HepG2 (cell line): ENCODE results near the gene MTHFSD. TPM values are rescaled to one million over a fixed set of nuclear protein-coding genes. Genes with fewer than 3 reads are reported as not detected.

Experiments used
- ATAC-seq: fragments of 200-7000 bp; cut with Tn5 transposase; 3 replicates; pipeline ENCODE4 v1.9.1; 2020; ENCODE audit warnings: mild to moderate bottlenecking, moderate library complexity
- BruUV-seq: library from RNA; stranded (reverse); fragments of 400-500 nt; replicated peaks from 2 replicates; lab custom pipeline; 2021; lab: Mats Ljungman, UMichigan
- CTCF ChIA-PET: fragments of 300-600 bp; formaldehyde crosslinking; extraction: SDS; loops from one replicate; lab custom pipeline; 2021; ENCODE audit warnings: low total read pairs, inconsistent platforms, low intra/inter-chr PET ratio; lab: Yijun Ruan, JAX
- POLR2A ChIA-PET: fragments of 350-600 bp; sonication (Branson Sonifier 250); formaldehyde crosslinking; loops from one replicate; lab custom pipeline; 2020; ENCODE audit warnings: antibody characterized with exemption, inconsistent platforms; lab: Yijun Ruan, JAX
- DNase-seq: peaks from one replicate; pipeline ENCODE4 v3.0.0-alpha.2; 2015; ENCODE audit warnings: low spot score
- FAIRE-seq: peaks from 3 replicates; lab custom pipeline; 2011; peaks lifted over from hg19 to GRCh38; lab: Jason Lieb, UNC
- H2AFZ ChIP-seq: one replicate; pipeline ENCODE4 v1.6.1; 2011; ENCODE audit warnings: low read length, inconsistent platforms
- H3K27ac ChIP-seq: fragments of 300-600 bp; 3 replicates; pipeline ENCODE4 v1.8.0; 2011; ENCODE audit warnings: mixed run types, mild to moderate bottlenecking, mixed read lengths, low read length, inconsistent platforms; ENCODE audit not compliant: insufficient read depth; ENCODE audit errors: extremely low read length
- H3K27me3 ChIP-seq, 2 experiments: fragments of 200-600 bp in 1 of 2; 2 replicates in 1 of 2; 3 replicates in 1 of 2; pipeline versions ENCODE4 v1.6.0 to v1.8.0; 2011; ENCODE audit warnings: low read length in 2 of 2, mild to moderate bottlenecking in 2 of 2, moderate library complexity in 2 of 2, inconsistent platforms in 1 of 2; ENCODE audit not compliant: insufficient read depth in 2 of 2, control insufficient read depth in 1 of 2
- H3K36me3 ChIP-seq, 2 experiments: fragments of 200-600 bp in 1 of 2; replicated peaks in 1 of 2; 2 replicates in 1 of 2; 3 replicates in 1 of 2; pipeline versions ENCODE4 v1.5.1 to v1.8.0; 2011; ENCODE audit warnings: low read length in 2 of 2, inconsistent platforms in 1 of 2; ENCODE audit not compliant: insufficient read depth in 2 of 2, control insufficient read depth in 1 of 2
- H3K4me1 ChIP-seq: 2 replicates; pipeline ENCODE4 v1.5.1; 2012; ENCODE audit warnings: low read length, inconsistent platforms; ENCODE audit not compliant: insufficient read depth
- H3K4me2 ChIP-seq: 2 replicates; pipeline ENCODE4 v1.6.0; 2011; ENCODE audit warnings: low read depth, low read length, inconsistent platforms
- H3K4me3 ChIP-seq, 3 experiments: fragments of 200-600 bp in 1 of 3; sonication (generic), shearing (Covaris generic) in 1 of 3; replicated peaks in 1 of 3; 2 replicates each; pipeline ENCODE4 v1.5.1; 2011 to 2016; ENCODE audit warnings: low read length in 3 of 3, inconsistent platforms in 2 of 3, low read depth in 2 of 3, mild to moderate bottlenecking in 2 of 3, control low read depth in 1 of 3, mixed read lengths in 1 of 3; ENCODE audit not compliant: insufficient read depth in 1 of 3
- H3K79me2 ChIP-seq: one replicate; pipeline ENCODE4 v1.6.1; 2011; ENCODE audit warnings: low read length, inconsistent platforms; ENCODE audit not compliant: insufficient read depth
- H3K9ac ChIP-seq: 2 replicates; pipeline ENCODE4 v1.6.0; 2011; ENCODE audit warnings: mild to moderate bottlenecking, low read depth, low read length, inconsistent platforms; ENCODE audit not compliant: insufficient read depth
- H3K9me3 ChIP-seq: 2 replicates; pipeline ENCODE4 v1.5.1; 2012; ENCODE audit warnings: mild to moderate bottlenecking, low read length
- H4K20me1 ChIP-seq: 2 replicates; pipeline ENCODE4 v1.6.0; 2011; ENCODE audit warnings: inconsistent platforms, mild to moderate bottlenecking, low read length, moderate library complexity; ENCODE audit not compliant: insufficient read depth
- CBX2 ChIP-seq, 2 experiments: fragments of 200-600 bp in 1 of 2; sonication (generic); formaldehyde crosslinking in 1 of 2; IDR thresholded peaks; 2 replicates each; pipeline versions ENCODE4 v1.7.0 to v1.8.1; 2018 to 2022; ENCODE audit warnings: low read depth in 2 of 2, low read length in 1 of 2, mild to moderate bottlenecking in 1 of 2, missing genetic modification reagents in 1 of 2
- GFI1 ChIP-seq: sonication (generic); formaldehyde crosslinking; IDR thresholded peaks from 2 replicates; pipeline ENCODE4 v1.5.0; 2020; ENCODE audit warnings: missing genetic modification reagents, mild to moderate bottlenecking, borderline replicate concordance
- KDM5B ChIP-seq: sonication (generic); formaldehyde crosslinking; IDR thresholded peaks from 2 replicates; pipeline ENCODE4 v1.4.0; 2020; ENCODE audit warnings: missing genetic modification reagents, mild to moderate bottlenecking, borderline replicate concordance
- MATR3 ChIP-seq: sonication (generic); formaldehyde crosslinking; IDR thresholded peaks from 2 replicates; pipeline ENCODE4 v1.4.0; 2020; ENCODE audit warnings: missing genetic modification reagents
- NRL ChIP-seq: sonication (generic); formaldehyde crosslinking; IDR thresholded peaks from 2 replicates; pipeline ENCODE4 v1.5.0; 2020; ENCODE audit warnings: missing genetic modification reagents, mild to moderate bottlenecking, moderate library complexity, borderline replicate concordance
- RFXAP ChIP-seq: sonication (generic); formaldehyde crosslinking; IDR thresholded peaks from 2 replicates; pipeline ENCODE4 v1.4.0; 2020; ENCODE audit warnings: missing genetic modification reagents, borderline replicate concordance
- ZNF230 ChIP-seq: sonication (generic); formaldehyde crosslinking; IDR thresholded peaks from 2 replicates; pipeline ENCODE4 v1.4.0; 2020; ENCODE audit warnings: mild to moderate bottlenecking, missing genetic modification reagents
- ZNF333 ChIP-seq: sonication (generic); formaldehyde crosslinking; IDR thresholded peaks from 2 replicates; pipeline ENCODE4 v1.4.0; 2020; ENCODE audit warnings: mild to moderate bottlenecking, missing genetic modification reagents, borderline replicate concordance
- ZNF441 ChIP-seq: sonication (generic); formaldehyde crosslinking; IDR thresholded peaks from 2 replicates; pipeline ENCODE4 v1.7.0; 2021; ENCODE audit warnings: missing genetic modification reagents, borderline replicate concordance
- ZNF512B ChIP-seq: sonication (generic); formaldehyde crosslinking; IDR thresholded peaks from 2 replicates; pipeline ENCODE4 v1.5.1; 2020; ENCODE audit warnings: missing genetic modification reagents, mild to moderate bottlenecking, borderline replicate concordance
- ZNF597 ChIP-seq: sonication (generic); formaldehyde crosslinking; IDR thresholded peaks from 2 replicates; pipeline ENCODE4 v1.5.0; 2020; ENCODE audit warnings: missing genetic modification reagents
- ZNF605 ChIP-seq: sonication (generic); formaldehyde crosslinking; IDR thresholded peaks from 2 replicates; pipeline ENCODE4 v1.8.0; 2022; ENCODE audit warnings: mild to moderate bottlenecking, missing genetic modification reagents
- WGBS: methylation state at CpG from one replicate; pipeline ENCODE4 v1.1.6; 2017; ENCODE audit warnings: low lambda C conversion rate; 5-methylcytosine and 5-hydroxymethylcytosine counted together
- in situ Hi-C: cut with HindIII; loops from 2 replicates; pipeline ENCODE4 v1.10.0; 2017; ENCODE audit warnings: low pct_unique_long_range_greater_than_20kb; ENCODE audit not compliant: extremely low pct_ligation_motif_present
- intact Hi-C: fragments of 100-400 bp; cut with micrococcal nuclease; formaldehyde crosslinking; loops from one replicate; pipeline ENCODE4 v1.10.0; 2022; ENCODE audit not compliant: unreplicated experiment
- polyA plus RNA-seq, 8 experiments: library from polyadenylated mRNA; depleted of rRNA in 3 of 8; stranded (reverse) in 7 of 8; unstranded in 1 of 8; fragments of >200 nt; fragmentation: Illumina TruSeq in 4 of 8; extraction: Trizol in 4 of 8; gene quantifications; 2 replicates each; pipeline versions ENCODE4 v1.2.1 to v1.2.3, GENCODE V29; 2011 to 2016; ENCODE audit warnings: low read depth in 4 of 8, missing spikeins in 1 of 8, mixed read lengths in 1 of 8; ENCODE audit not compliant: insufficient read depth in 1 of 8
- total RNA-seq, 5 experiments: library from RNA; depleted of rRNA; stranded (reverse); fragments of >200 nt; fragmentation: Illumina TruSeq; extraction: Trizol; gene quantifications; 2 replicates each; pipeline ENCODE4 v1.2.3, GENCODE V29; 2016; ENCODE audit warnings: low read depth in 1 of 5
- TF ChIP-seq, protein P1 (sequence below): sonication (generic); formaldehyde crosslinking; IDR thresholded peaks from 2 replicates; pipeline ENCODE4 v1.9.0; 2022; ENCODE audit warnings: missing genetic modification reagents, mild to moderate bottlenecking, borderline replicate concordance

The MTHFSD gene
- total and polyA plus RNA-seq, 2 of the 13 experiments (the other 11 are each of a cell fraction or from before 2014, with no cell fraction given) = 14.2 to 16.3 TPM

GRCh38 chr16:86520317-86521210, 34.5 kb downstream of the MTHFSD start (continued):
- TF ChIP-seq KDM5B (CRISPR knock-in tag) (0 out of 2 replicates have a peak, but pooled peaks have one; percentile 11), ZNF605 (0 out of 2 replicates have a peak, but pooled peaks have one; percentile 40), GFI1 (CRISPR knock-in tag) (no peak)

- intact Hi-C loops (no loop called here), in situ Hi-C loops (loop anchor here (5.0 to 25.0 kb wide), 4 partner anchors 177 to 707 kb away; no protein-coding TSS in a partner anchor)
- Histone ChIP-seq H4K20me1 (no peaks in the 10 kb centered on the region; the same call in 1 of the 2 replicates), H3K4me3 (no peak overlapping the region), H2AFZ (no peak overlapping the region), H3K4me1 (peaks cover 9% of the 10 kb centered on the region), H3K36me3 (no peaks in the 10 kb centered on the region), H3K27me3 (peaks cover 12 to 88% of the 10 kb centered on the region in 2 experiments), H3K9me3 (no peaks in the 10 kb centered on the region), H3K4me2 (no peak overlapping the region), H3K9ac (no peak overlapping the region), H3K27ac (no peak overlapping the region), H3K79me2 (no peaks in the 10 kb centered on the region)
- DNase-seq = peak; percentile 48
- ChIA-PET CTCF (interaction anchor here (0.8 to 1.8 kb wide), 4 partner anchors 44 to 475 kb away, joined by 4 to 22 read pairs (median 12); no protein-coding TSS in a partner anchor), POLR2A (no interaction called here)
- BruUV-seq = no TSS peak
- FAIRE-seq = peak; percentile 73
- peak; percentile 56 for ATAC-seq
- 10% methylated on average over 17 of the region's 31 CpGs for WGBS
- TF ChIP-seq RFXAP (CRISPR knock-in tag) = peak; percentile 50; the same call in 1 of the 2 replicates
- TF ChIP-seq ZNF441 (CRISPR knock-in tag) = peak; percentile 76; the same call in 1 of the 2 replicates
- no peak for TF ChIP-seq ZNF230
- TF ChIP-seq MATR3 (CRISPR knock-in tag) = no peak
- 0 out of 2 replicates have a peak, but pooled peaks have one; percentile 24 for TF ChIP-seq ZNF333 (CRISPR knock-in tag)
- TF ChIP-seq, protein P1, sequence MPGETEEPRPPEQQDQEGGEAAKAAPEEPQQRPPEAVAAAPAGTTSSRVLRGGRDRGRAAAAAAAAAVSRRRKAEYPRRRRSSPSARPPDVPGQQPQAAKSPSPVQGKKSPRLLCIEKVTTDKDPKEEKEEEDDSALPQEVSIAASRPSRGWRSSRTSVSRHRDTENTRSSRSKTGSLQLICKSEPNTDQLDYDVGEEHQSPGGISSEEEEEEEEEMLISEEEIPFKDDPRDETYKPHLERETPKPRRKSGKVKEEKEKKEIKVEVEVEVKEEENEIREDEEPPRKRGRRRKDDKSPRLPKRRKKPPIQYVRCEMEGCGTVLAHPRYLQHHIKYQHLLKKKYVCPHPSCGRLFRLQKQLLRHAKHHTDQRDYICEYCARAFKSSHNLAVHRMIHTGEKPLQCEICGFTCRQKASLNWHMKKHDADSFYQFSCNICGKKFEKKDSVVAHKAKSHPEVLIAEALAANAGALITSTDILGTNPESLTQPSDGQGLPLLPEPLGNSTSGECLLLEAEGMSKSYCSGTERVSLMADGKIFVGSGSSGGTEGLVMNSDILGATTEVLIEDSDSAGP (CRISPR knock-in tag) = peak; percentile 38; the same call in 1 of the 2 replicates
- no peak for TF ChIP-seq CBX2 (IDR thresholded peaks at IDR 0.05; ENCODE audit: low read depth, low read length)
- 0 out of 2 replicates have a peak, but pooled peaks have one; percentile 32 for TF ChIP-seq CBX2 (CRISPR knock-in tag; IDR thresholded peaks at IDR 0.05; ENCODE audit: low read depth)
- 0 out of 2 replicates have a peak, but pooled peaks have one; percentile 39 for TF ChIP-seq ZNF597 (CRISPR knock-in tag)
- no peak for TF ChIP-seq NRL
- TF ChIP-seq ZNF512B (CRISPR knock-in tag) = peak; percentile 27; the same call in 1 of the 2 replicates
Observed at GRCh38 chr16:86519649-86520316, 35.3 kb downstream of the MTHFSD start.
